DMS53 treated with DMSO at 0.1 percent for 48 hours (cell line): ENCODE data around the gene SLC8A3.

Experiments
- DNase-seq: peaks from one replicate; lab custom pipeline; 2025; ENCODE audit not compliant: unreplicated experiment; lab: John Stamatoyannopoulos, UW

Gene SLC8A3

DNA sequence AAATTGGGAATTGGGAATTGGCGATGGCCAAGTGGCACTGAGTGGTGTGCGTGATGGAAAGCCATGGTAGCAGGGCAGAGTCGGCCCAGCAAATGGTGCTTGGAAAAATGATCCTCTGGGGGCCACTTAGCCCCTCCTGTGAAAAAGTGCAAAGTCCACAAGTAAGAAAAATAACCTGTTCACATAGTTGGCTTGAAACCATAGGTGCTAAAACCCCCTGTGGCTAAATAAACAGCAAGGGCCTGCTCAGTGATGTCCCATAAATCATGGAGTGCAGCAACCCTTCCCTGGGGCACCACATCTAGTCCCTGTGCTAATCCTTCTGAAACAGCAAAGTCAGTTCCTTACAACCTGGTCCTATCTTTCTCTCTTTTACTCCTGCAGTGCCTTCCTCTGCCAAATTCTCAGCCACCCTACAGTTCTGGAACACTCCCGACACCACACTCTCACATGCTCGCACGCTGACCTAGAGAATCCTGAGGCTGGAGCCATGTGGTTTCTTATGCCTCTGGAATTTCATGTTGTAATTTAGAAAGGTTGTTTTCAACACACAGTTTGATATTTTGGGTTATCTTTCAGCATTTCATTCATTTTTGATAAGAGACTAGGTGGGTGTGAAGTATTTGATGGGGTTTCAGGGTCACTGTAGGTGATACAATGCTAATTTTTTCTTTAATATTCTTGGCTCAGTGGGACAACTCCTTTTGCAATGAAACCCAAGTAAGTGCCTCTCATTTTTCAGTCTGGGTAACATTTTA is 186.0 kb downstream of the SLC8A3 start:
- DNase-seq = no peak

DNA sequence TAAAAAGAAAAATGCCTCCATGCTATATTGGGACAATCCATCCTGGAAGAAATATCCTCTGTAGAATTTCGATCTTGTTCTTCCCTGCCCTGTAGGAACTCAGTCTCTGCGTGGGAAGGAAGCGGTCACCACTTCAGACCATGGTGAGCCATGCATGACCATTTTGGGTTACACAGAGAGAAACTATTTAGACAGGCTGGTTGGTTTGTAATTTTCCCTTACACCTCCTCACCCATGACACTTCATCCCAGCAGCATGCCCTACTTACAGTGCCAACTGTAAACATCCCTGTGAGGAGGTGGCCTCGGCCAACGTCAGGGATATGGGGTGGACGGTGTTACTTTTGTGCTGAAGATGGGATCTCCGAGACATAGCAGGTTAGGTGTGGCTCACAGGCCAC is 188.2 kb downstream of the SLC8A3 start:
- no peak for DNase-seq

DNA sequence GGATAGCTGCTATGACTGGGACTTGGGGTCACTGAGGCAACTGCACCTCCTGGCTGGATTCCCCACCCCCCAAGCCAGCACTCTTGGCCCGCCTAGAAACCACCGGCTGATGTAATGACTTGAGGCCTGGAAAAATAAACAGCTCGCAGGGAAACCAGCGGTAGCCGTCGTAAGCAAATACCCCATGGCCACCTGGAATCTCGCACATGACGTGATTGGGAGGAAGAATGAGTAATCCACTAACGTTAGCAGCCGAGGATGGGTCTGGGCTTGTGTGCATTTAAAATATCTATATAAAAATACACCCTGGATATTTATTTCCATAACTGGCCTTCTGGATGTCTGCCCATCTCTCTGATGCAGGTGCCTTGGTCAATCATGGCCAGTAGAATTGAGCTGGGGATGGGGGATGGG is 189.5 kb downstream of the SLC8A3 start:
- peak; percentile 80 for DNase-seq

DNA sequence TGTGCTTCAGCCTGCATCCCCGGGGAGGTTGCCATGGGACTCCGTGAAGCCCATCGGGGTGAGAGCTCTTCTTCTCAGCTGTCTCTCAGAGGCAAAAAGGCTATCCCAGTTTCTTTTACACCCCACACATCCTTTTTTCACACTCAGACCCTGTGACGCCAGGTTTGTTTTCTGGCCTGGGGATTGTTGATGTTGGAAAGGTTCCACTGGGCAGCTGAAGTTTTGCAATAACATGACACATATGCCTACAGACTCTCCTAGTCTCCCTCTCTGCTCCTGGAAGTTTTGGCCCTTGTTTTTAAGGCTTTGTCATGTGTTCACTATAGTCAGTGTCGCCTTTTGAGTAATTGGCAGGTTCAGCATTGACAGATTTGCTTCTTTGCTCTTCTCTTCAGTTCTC is 190.9 kb downstream of the SLC8A3 start:
- DNase-seq = no peak

DNA sequence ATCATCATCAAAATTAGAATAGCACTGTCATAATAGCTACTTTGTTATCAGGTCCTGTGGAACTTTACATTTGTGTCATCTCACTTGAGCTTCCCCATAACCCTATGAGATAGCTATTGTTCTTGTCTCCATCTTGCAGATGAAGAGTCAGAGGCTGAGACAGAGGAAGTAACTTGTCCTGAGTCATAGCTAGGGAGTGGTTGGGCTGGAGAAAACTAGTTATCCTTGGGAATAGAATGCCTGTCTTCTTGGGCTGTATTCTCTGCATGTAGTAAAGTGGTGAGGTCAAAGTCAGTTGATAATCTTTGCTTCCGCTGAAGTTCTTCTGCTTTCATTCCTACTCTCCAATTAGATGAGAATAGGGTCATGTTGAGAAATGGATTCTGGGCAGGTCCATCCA is 192.5 kb downstream of the SLC8A3 start:
- DNase-seq = no peak
